NCI-H2227 treated with DMSO at 0.1 percent for 48 hours (cell line): Measurements from ENCODE around the gene EPSTI1.

Source experiments
- DNase-seq: peaks from one replicate; lab custom pipeline; 2025; lab: John Stamatoyannopoulos, UW

Gene EPSTI1

DNA sequence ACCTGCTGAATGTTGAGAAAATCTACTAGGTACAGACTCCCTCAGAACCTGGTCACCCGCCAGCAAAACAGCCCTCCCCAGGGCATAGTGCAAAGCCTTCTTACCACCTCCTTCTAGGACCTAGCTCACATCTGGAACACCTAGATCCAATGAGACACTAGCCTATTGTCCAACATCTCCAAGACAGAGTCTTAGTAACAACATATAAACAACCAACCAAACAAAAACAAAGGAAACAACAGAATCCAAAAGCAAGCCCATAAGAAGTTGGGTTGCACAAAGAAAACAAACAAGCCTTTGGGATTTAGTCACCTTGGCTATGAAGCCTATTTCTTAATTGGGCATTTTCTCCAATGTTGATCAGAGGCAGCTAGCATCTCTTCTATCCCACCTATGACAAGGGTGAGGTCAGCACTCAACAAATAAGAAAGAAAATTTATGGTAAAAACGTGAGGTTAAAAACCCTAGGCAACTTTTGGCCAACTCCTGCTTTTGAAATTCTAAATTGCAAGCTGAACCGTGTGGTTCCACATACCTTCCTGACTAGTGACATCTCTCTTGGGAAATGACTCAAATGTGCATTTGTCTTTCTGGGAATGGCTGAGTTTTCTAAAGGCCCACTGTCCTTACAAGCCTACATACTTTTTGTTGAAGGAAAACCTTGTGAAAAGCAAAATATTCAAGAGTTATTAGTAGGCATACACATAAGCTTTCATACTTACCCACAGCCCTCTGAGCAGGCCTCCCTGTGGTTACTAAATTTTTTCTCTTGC is 144.0 kb downstream of the EPSTI1 start:
- DNase-seq = no peak

DNA sequence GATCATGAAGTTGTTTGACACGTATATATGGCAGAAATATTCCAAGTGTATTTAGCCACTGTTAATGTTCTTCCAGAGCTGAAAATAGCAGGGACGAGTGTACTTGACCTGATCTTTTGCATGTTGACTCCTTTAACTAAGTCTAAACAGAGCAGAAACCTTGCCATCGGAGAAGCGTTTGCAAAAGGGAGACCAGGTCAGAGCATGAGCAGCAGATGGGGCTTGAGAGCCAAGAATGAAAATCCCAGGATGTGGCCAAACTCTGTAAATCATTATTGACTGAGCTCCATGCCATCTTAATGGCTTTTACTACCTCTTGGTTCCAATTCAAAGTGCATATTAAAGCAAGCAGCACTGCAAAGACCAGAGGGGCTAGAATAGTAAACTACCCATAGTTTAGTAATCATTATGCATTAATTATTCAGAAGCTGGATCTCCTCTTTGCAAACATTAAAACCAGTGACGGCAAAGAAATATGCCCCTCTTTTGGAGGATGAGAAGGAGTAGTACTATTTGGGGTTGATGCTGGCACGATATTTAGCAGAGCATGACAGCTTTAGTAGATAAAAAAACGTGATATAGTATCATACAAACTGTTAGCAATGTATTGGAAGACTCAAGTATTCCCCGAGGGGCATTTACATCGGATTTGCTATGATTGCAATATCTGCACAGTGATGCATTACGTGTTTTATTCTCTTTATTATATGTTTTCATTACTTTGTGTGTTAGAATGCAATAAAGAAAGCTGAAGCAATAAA is 154.9 kb downstream of the EPSTI1 start:
- DNase-seq = peak; percentile 29
